Smooth muscle cell (in vitro differentiated cells): Measurements from ENCODE around the gene IL17RC. TPM values are rescaled to one million over a fixed set of nuclear protein-coding genes. Genes with fewer than 3 reads are reported as not detected.
"Not testable (repeated sequence)": the region's sequence is repeated elsewhere in the genome, so short reads cannot be mapped to it uniquely, and the experiment has no call there.

Experiments used
- DNase-seq: peaks from one replicate; lab custom pipeline; 2025; ENCODE audit not compliant: unreplicated experiment; lab: John Stamatoyannopoulos, UW
- H2AFZ ChIP-seq: fragments of 200-600 bp; sonication (generic); 2 replicates; pipeline ENCODE4 v1.6.0; 2016; ENCODE audit warnings: antibody characterized with exemption, low read depth, mild to moderate bottlenecking
- H3F3A ChIP-seq: fragments of 200-600 bp; sonication (generic); 2 replicates; pipeline ENCODE4 v1.6.0; 2017; ENCODE audit warnings: antibody characterized with exemption, low read depth
- H3K27ac ChIP-seq: fragments of 200-600 bp; sonication (generic); 2 replicates; pipeline ENCODE4 v1.5.1; 2016; ENCODE audit warnings: low read depth, mild to moderate bottlenecking
- H3K27me3 ChIP-seq: fragments of 200-600 bp; sonication (generic); 2 replicates; pipeline ENCODE4 v1.6.1; 2016; ENCODE audit warnings: low read depth, mild to moderate bottlenecking
- H3K36me3 ChIP-seq: fragments of 200-600 bp; sonication (generic); 2 replicates; pipeline ENCODE4 v1.5.1; 2016; ENCODE audit warnings: low read depth
- H3K4me1 ChIP-seq: fragments of 200-600 bp; sonication (generic); 2 replicates; pipeline ENCODE4 v1.5.1; 2016; ENCODE audit warnings: low read depth
- H3K4me2 ChIP-seq: fragments of 200-600 bp; sonication (generic); 2 replicates; pipeline ENCODE4 v1.6.0; 2016; ENCODE audit warnings: mild to moderate bottlenecking
- H3K4me3 ChIP-seq: fragments of 200-600 bp; sonication (generic); 2 replicates; pipeline ENCODE4 v1.5.1; 2016; ENCODE audit warnings: mild to moderate bottlenecking
- H3K79me2 ChIP-seq: fragments of 200-600 bp; sonication (generic); 2 replicates; pipeline ENCODE4 v1.6.0; 2016; ENCODE audit warnings: low read depth, mild to moderate bottlenecking
- H3K9ac ChIP-seq: fragments of 200-600 bp; sonication (generic); 2 replicates; pipeline ENCODE4 v1.6.0; 2016; ENCODE audit warnings: low read depth
- H3K9me3 ChIP-seq: fragments of 200-600 bp; sonication (generic); replicated peaks from 2 replicates; pipeline ENCODE4 v1.5.1; 2016; ENCODE audit warnings: low read depth
- H4K20me1 ChIP-seq: fragments of 200-600 bp; sonication (generic); 2 replicates; pipeline ENCODE4 v1.6.0; 2016; ENCODE audit warnings: low read depth
- CTCF ChIP-seq: fragments of 200-600 bp; sonication (generic); IDR thresholded peaks from 2 replicates; pipeline ENCODE4 v1.5.1; 2017; ENCODE audit warnings: borderline replicate concordance, mild to moderate bottlenecking, antibody characterized with exemption; ENCODE audit not compliant: insufficient read depth, poor library complexity, severe bottlenecking
- WGBS: methylation state at CpG from one replicate; pipeline ENCODE4 v1.1.7; 2016; ENCODE audit warnings: low lambda C conversion rate; 5-methylcytosine and 5-hydroxymethylcytosine counted together
- polyA plus RNA-seq: library from polyadenylated mRNA; unstranded; fragments of >200 nt; fragmentation: Nextera tagmentation; extraction: Ambion mirVana; gene quantifications from 2 replicates; pipeline ENCODE4 v1.2.1, GENCODE V29; 2016
- total RNA-seq: library from RNA; depleted of rRNA; stranded (reverse); fragments of >200 nt; gene quantifications from 2 replicates; pipeline ENCODE4 v1.2.3, GENCODE V29; 2014

IL17RC gene
- total RNA-seq (27.0 and 37.3 TPM in 2 replicates), polyA plus RNA-seq (36.7 and 41.3 TPM in 2 replicates)

- peaks cover 16% of the 10 kb centered on the region for H3K4me1 ChIP-seq
- no peaks in the 10 kb centered on the region for H3K36me3 ChIP-seq
- no peaks in the 10 kb centered on the region for H3K27me3 ChIP-seq
- H3K4me2 ChIP-seq = peak within 1 kb of the TSS; percentile 91
- peak within 1 kb of the TSS; percentile 91 for H2AFZ ChIP-seq
- peak; percentile 43 for DNase-seq
- H3K9me3 ChIP-seq = no peaks in the 10 kb centered on the region
- H3K4me3 ChIP-seq = peak within 1 kb of the TSS; percentile 62
- no peaks in the 10 kb centered on the region for H3K79me2 ChIP-seq
- H3F3A ChIP-seq = no peaks in the 10 kb centered on the region
- no peak for TF ChIP-seq CTCF
- H3K27ac ChIP-seq = peak within 1 kb of the TSS; percentile 75
- peak within 1 kb of the TSS; percentile 67 for H3K9ac ChIP-seq
- 27% methylated on average over 19 of the region's 19 CpGs for WGBS
- H4K20me1 ChIP-seq = no peaks in the 10 kb centered on the region
These were observed at the start of gene IL17RC for GRCh38 chr3:9916734-9917680. TSS of gene IL17RC (plus strand) at chr3:9917098. CDS start at chr3:9917316, 218 bp downstream.

DNA sequence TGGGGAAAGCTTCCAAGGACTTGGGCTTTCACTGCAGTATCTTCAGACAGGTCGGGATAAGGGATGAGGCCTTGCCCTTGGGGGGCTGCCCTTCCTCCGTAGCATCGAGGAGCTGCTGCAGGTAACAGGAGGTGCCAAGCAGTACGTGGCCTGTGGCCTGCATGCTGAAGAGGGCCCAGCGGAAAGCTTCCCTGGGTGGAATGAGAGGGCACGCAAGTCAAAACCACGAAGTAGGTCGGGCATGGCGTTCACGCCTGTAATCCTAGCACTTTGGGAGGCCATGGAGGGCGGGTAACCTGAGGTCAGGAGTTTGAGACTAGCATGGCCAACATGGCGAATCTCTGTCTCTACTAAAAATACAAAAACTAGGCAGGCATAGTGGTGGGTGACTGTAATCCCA lies 49.8 kb upstream of the IL17RC start:
- H3K9ac ChIP-seq = no peak overlapping the region
- H2AFZ ChIP-seq = no peak overlapping the region
- H3K4me2 ChIP-seq = no peak overlapping the region
- no peaks in the 10 kb centered on the region for H3K27me3 ChIP-seq
- H3K79me2 ChIP-seq = no peaks in the 10 kb centered on the region
- no peaks in the 10 kb centered on the region for H3K36me3 ChIP-seq
- H3K27ac ChIP-seq = no peak overlapping the region
- 98% methylated on average over 12 of the region's 12 CpGs for WGBS
- H3K9me3 ChIP-seq = no peaks in the 10 kb centered on the region
- no peak for DNase-seq
- no peaks in the 10 kb centered on the region for H3F3A ChIP-seq
- no peaks in the 10 kb centered on the region for H3K4me1 ChIP-seq
- no peak overlapping the region for H3K4me3 ChIP-seq
- TF ChIP-seq CTCF = no peak
- no peaks in the 10 kb centered on the region for H4K20me1 ChIP-seq

GRCh38 chr3:9869955-9870354 lies 46.9 kb upstream of the IL17RC start:
- Histone ChIP-seq H2AFZ (no peak overlapping the region), H3K9me3 (no peaks in the 10 kb centered on the region), H3K27me3 (no peaks in the 10 kb centered on the region), H3F3A (no peaks in the 10 kb centered on the region), H3K36me3 (no peaks in the 10 kb centered on the region), H3K27ac (no peak overlapping the region), H3K9ac (no peak overlapping the region), H4K20me1 (no peaks in the 10 kb centered on the region), H3K4me3 (no peak overlapping the region), H3K4me1 (no peaks in the 10 kb centered on the region), H3K4me2 (no peak overlapping the region), H3K79me2 (no peaks in the 10 kb centered on the region)
- TF ChIP-seq CTCF = no peak
- WGBS = 95% methylated on average over 5 of the region's 5 CpGs
- DNase-seq = no peak

DNA sequence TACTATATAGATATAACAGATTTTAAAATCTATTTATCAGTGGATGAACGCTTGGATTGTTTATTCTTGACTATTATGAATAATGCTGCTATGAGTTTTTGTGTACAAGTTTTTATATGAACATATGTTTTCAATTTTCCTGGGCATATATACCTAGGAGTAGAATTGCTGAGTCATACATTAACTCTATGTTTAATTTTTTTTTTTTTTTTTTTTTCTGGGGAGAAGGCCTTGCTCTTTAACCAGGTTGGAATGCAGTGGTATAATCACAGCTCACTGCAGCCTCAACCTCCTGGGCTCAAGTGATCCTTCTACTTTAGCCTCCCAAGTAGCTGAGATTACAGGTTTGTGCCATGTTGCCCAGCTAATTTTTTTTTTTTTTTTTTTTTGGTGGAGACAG lies 45.9 kb upstream of the IL17RC start:
- DNase-seq = no peak
- TF ChIP-seq CTCF = no peak
- Histone ChIP-seq H3K27me3 (no peaks in the 10 kb centered on the region), H4K20me1 (no peaks in the 10 kb centered on the region), H3K4me2 (no peak overlapping the region), H3K36me3 (no peaks in the 10 kb centered on the region), H3K27ac (no peak overlapping the region), H3K79me2 (no peaks in the 10 kb centered on the region), H2AFZ (no peak overlapping the region), H3F3A (no peaks in the 10 kb centered on the region), H3K9ac (no peak overlapping the region), H3K9me3 (no peaks in the 10 kb centered on the region), H3K4me1 (no peaks in the 10 kb centered on the region), H3K4me3 (no peak overlapping the region)
- 71% methylated on average over 1 of the region's 1 CpG for WGBS

GRCh38 chr3:9872067-9872466 lies 44.8 kb upstream of the IL17RC start:
- not testable (repeated sequence) for H4K20me1 ChIP-seq, H3F3A ChIP-seq, H3K27me3 ChIP-seq, H3K9ac ChIP-seq, H3K79me2 ChIP-seq, DNase-seq, H2AFZ ChIP-seq, H3K4me3 ChIP-seq, H3K4me1 ChIP-seq, H3K9me3 ChIP-seq, H3K27ac ChIP-seq, H3K36me3 ChIP-seq, H3K4me2 ChIP-seq
- 91% methylated on average over 5 of the region's 5 CpGs for WGBS
